Mesendoderm (in vitro differentiated cells): ENCODE results near the gene ANGPTL8.

Experiments
- DNase-seq: peaks from one replicate; pipeline ENCODE4 v3.0.0; 2013
- H2AK5ac ChIP-seq: 2 replicates; pipeline ENCODE4 v1.6.1; 2013; ENCODE audit warnings: low read length, inconsistent platforms
- H2BK120ac ChIP-seq: 2 replicates; pipeline ENCODE4 v1.6.1; 2013; ENCODE audit warnings: low read depth, mild to moderate bottlenecking, low read length, moderate library complexity, mixed read lengths
- H2BK15ac ChIP-seq: replicated peaks from 2 replicates; pipeline ENCODE4 v1.6.1; 2013; ENCODE audit warnings: low read depth, mild to moderate bottlenecking, moderate library complexity
- H2BK5ac ChIP-seq: 2 replicates; pipeline ENCODE4 v1.6.1; 2013; ENCODE audit warnings: low read length, inconsistent platforms
- H3K18ac ChIP-seq: 2 replicates; pipeline ENCODE4 v1.6.1; 2013; ENCODE audit warnings: mild to moderate bottlenecking, low read length, mixed read lengths
- H3K23ac ChIP-seq: one replicate; pipeline ENCODE4 v1.6.1; 2013; ENCODE audit warnings: low read length
- H3K27ac ChIP-seq: 2 replicates; pipeline ENCODE4 v1.5.1; 2013; ENCODE audit warnings: low read depth, mild to moderate bottlenecking, inconsistent platforms, low read length, moderate library complexity
- H3K27me3 ChIP-seq: 2 replicates; pipeline ENCODE4 v1.6.1; 2013; ENCODE audit warnings: low read length, control low read depth, mild to moderate bottlenecking, inconsistent platforms; ENCODE audit not compliant: insufficient read depth, poor library complexity
- H3K36me3 ChIP-seq: 2 replicates; pipeline ENCODE4 v1.6.1; 2013; ENCODE audit warnings: low read length, inconsistent platforms; ENCODE audit not compliant: control insufficient read depth, insufficient read depth
- H3K4ac ChIP-seq: one replicate; pipeline ENCODE4 v1.6.1; 2013; ENCODE audit warnings: low read depth, mild to moderate bottlenecking, low read length, moderate library complexity
- H3K4me1 ChIP-seq: 2 replicates; pipeline ENCODE4 v1.6.1; 2013; ENCODE audit warnings: low read depth, low read length, inconsistent platforms; ENCODE audit not compliant: control insufficient read depth
- H3K4me2 ChIP-seq: 2 replicates; pipeline ENCODE4 v1.6.1; 2013; ENCODE audit warnings: low read length
- H3K4me3 ChIP-seq: 2 replicates; pipeline ENCODE4 v1.5.1; 2013; ENCODE audit warnings: mild to moderate bottlenecking, low read length
- H3K56ac ChIP-seq: one replicate; pipeline ENCODE4 v1.6.1; 2013; ENCODE audit warnings: low read length
- H3K79me1 ChIP-seq: 2 replicates; pipeline ENCODE4 v1.6.1; 2013; ENCODE audit warnings: low read length, inconsistent platforms
- H3K79me2 ChIP-seq: 2 replicates; pipeline ENCODE4 v1.6.1; 2013; ENCODE audit warnings: mild to moderate bottlenecking, low read length; ENCODE audit not compliant: control insufficient read depth, insufficient read depth
- H3K9ac ChIP-seq: 2 replicates; pipeline ENCODE4 v1.6.1; 2013; ENCODE audit warnings: low read length, inconsistent platforms
- H4K5ac ChIP-seq: one replicate; pipeline ENCODE4 v1.6.1; 2013; ENCODE audit warnings: low read length
- H4K8ac ChIP-seq: one replicate; pipeline ENCODE4 v1.6.1; 2013; ENCODE audit warnings: low read depth, mild to moderate bottlenecking, control low read depth, low read length, moderate library complexity
- WGBS: extraction: QIAGEN DNeasy Blood & Tissue Kit; methylation state at CpG from one replicate; pipeline ENCODE4 v1.1.7; 2013; ENCODE audit warnings: low lambda C conversion rate, missing lambda C conversion rate; ENCODE audit not compliant: insufficient coverage; ENCODE audit errors: extremely low coverage; 5-methylcytosine and 5-hydroxymethylcytosine counted together

Gene ANGPTL8

DNA sequence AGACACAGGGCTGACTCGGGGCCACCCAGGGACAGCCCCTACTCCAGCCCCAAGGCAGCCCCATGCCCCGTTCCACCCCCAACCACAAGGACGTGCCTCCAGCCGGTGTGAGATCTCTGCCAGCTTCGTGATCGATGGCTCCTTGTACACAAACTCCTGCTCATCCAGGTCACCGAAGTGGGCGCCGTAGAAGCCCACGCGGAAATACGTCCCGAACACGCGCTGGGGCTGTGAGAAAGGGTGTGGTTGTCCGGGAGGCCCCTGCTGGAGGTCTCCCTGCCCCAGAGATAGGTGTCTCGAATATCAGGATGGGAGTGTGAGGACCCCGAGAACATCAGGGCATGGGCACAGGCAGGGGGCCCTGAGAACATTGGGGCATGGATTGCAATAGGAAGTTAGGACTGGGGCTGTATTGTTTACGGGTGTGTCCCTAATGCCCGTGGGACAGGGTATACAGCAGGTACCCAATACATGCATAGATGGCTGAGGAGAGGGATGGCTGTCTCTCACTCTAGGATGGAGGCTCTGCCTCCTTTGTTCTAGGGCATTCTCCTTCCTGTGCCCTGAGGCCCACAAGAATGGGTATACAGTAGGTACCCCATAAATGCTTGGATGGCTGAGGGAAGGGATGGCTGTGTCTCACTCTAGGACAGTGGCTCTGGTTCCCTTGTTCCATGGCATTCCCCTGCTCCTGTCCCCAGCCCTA, 36.8 kb upstream of the ANGPTL8 start:
- H3K18ac ChIP-seq = no peak overlapping the region
- no peaks in the 10 kb centered on the region for H3K36me3 ChIP-seq
- no peak overlapping the region for H3K27ac ChIP-seq
- H3K9ac ChIP-seq = no peak overlapping the region
- no peak overlapping the region for H3K4me2 ChIP-seq
- H2BK15ac ChIP-seq = no peak overlapping the region
- no peak overlapping the region for H4K5ac ChIP-seq
- no peak overlapping the region for H3K23ac ChIP-seq
- no peaks in the 10 kb centered on the region for H3K27me3 ChIP-seq
- H3K4ac ChIP-seq = no peak overlapping the region
- no peak overlapping the region for H3K4me3 ChIP-seq
- H2BK5ac ChIP-seq = no peak overlapping the region
- no peaks in the 10 kb centered on the region for H3K79me1 ChIP-seq
- H2AK5ac ChIP-seq = no peak overlapping the region
- no peak overlapping the region for H4K8ac ChIP-seq
- H2BK120ac ChIP-seq = no peak overlapping the region
- no peak for DNase-seq
- H3K4me1 ChIP-seq = no peaks in the 10 kb centered on the region
- no peaks in the 10 kb centered on the region for H3K79me2 ChIP-seq
- H3K56ac ChIP-seq = no peak overlapping the region
- WGBS = no CpG with 5 or more reads among the region's 20 CpGs

DNA sequence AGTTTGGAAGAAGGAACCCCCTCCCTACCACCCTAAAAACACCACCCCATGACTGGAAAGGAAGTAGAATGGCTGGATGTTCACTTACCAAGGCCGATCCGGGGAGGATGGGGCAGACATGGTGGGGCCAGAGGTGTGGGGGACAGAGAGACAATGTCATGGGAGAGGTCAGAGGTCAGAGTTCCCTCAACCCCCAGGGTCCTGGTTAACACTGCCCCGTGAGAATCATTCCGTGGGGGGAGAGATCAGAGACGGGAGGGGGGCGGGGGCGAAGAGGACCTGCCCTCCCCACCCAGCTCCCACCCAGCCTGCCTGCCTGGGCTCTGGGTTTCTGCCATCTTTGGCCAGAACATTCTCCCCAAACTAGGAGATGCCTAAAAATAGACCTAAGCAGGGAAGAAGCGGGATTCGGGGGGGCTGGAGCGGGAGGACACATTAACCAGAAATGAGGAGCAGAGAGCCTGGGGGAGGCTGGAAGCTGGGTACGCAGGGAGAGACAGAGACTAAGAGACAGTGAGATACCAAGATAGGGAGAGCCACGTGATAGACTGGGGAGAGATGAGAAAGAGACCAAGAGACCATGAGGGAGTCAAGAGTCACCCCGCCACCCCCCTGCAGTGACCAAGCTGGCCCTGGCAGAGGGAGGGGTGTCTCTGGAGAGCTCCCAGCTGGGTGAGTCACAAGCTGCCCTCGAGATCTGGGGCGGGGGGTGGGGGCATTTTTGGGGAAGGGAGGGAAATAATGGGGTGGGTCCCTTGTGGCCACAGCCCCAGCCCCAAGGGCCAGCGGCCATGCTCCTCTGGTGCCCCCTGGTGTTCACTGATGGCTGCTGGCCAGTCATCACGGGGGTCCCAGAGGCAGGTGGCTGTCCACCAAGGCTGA, 36.0 kb upstream of the ANGPTL8 start:
- peak overlapping the region; percentile 21 for H3K18ac ChIP-seq
- H3K4me3 ChIP-seq = no peak overlapping the region
- no peaks in the 10 kb centered on the region for H3K4me1 ChIP-seq
- no peak overlapping the region for H3K23ac ChIP-seq
- peak; percentile 68 for DNase-seq
- no peak overlapping the region for H3K27ac ChIP-seq
- H4K8ac ChIP-seq = no peak overlapping the region
- H3K79me1 ChIP-seq = no peaks in the 10 kb centered on the region
- H3K56ac ChIP-seq = peak overlapping the region; percentile 64
- H3K79me2 ChIP-seq = no peaks in the 10 kb centered on the region
- H3K36me3 ChIP-seq = no peaks in the 10 kb centered on the region
- H3K4ac ChIP-seq = no peak overlapping the region
- no peak overlapping the region for H2BK15ac ChIP-seq
- H2BK5ac ChIP-seq = no peak overlapping the region
- H2BK120ac ChIP-seq = no peak overlapping the region
- no CpG with 5 or more reads among the region's 17 CpGs for WGBS
- H2AK5ac ChIP-seq = no peak overlapping the region
- H4K5ac ChIP-seq = no peak overlapping the region
- no peak overlapping the region for H3K9ac ChIP-seq
- H3K4me2 ChIP-seq = no peak overlapping the region
- H3K27me3 ChIP-seq = no peaks in the 10 kb centered on the region

DNA sequence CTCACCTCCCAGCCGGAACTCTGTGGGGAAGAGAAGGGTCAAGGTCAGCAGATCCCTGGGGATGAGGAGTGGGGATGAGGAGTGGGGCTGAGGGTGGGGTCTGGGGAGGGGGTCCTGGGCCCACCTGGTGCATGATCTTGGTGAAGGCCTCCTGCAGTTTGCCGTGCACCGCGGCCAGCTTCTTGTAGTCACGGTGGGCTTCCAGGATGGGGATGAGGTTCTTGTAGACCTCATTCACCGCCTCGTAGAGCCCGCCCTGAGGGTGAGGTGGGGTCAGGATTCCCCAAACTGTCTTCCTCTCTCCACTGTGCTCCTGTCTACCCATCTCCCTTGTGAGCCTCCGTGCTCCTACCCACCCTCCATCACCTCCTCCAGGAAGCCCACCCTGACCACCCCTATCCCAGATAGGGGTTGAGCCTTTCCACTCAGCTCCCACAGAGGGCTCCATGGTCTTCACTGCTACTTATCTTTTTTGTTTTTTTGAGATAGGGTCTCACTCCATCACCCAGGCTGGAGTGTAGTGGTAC, 35.3 kb upstream of the ANGPTL8 start:
- Histone ChIP-seq H3K4me2 (no peak overlapping the region), H3K79me2 (no peaks in the 10 kb centered on the region), H4K8ac (no peak overlapping the region), H3K9ac (no peak overlapping the region), H3K4ac (no peak overlapping the region), H2BK120ac (no peak overlapping the region), H4K5ac (no peak overlapping the region), H2AK5ac (no peak overlapping the region), H3K4me3 (no peak overlapping the region), H3K27me3 (no peaks in the 10 kb centered on the region), H3K23ac (no peak overlapping the region), H3K56ac (no peak overlapping the region), H3K79me1 (no peaks in the 10 kb centered on the region), H3K4me1 (no peaks in the 10 kb centered on the region), H3K27ac (no peak overlapping the region), H2BK5ac (no peak overlapping the region), H2BK15ac (no peak overlapping the region), H3K36me3 (peaks cover 1% of the 10 kb centered on the region), H3K18ac (no peak overlapping the region)
- DNase-seq = no peak
- WGBS = no CpG with 5 or more reads among the region's 9 CpGs

DNA sequence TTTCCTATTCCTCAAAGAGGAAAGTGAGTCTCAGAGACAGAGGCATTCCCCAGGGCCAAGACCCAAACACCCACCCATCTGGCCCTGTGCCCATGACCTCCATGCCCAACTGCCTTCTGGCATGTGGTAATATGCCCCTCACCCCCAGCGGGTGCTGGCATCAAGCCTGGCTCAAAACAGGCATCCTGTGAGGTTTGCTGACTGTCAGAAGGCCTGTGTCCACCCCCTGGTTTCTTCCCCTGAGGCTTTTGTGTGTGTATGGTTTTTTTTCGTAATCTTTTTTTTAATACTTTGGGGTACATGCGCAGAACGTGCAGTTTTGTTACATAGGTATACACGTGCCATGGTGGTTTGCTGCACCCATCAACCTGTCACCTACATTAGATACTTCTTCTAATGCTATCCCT, 34.5 kb upstream of the ANGPTL8 start:
- no peak overlapping the region for H2BK5ac ChIP-seq
- H4K5ac ChIP-seq = no peak overlapping the region
- no peak overlapping the region for H2BK15ac ChIP-seq
- no peak overlapping the region for H3K4me2 ChIP-seq
- no peak for DNase-seq
- no peaks in the 10 kb centered on the region for H3K79me1 ChIP-seq
- peaks cover 1% of the 10 kb centered on the region for H3K36me3 ChIP-seq
- H2AK5ac ChIP-seq = no peak overlapping the region
- no peak overlapping the region for H3K18ac ChIP-seq
- no peak overlapping the region for H3K9ac ChIP-seq
- no peak overlapping the region for H4K8ac ChIP-seq
- no peak overlapping the region for H3K4me3 ChIP-seq
- H3K27me3 ChIP-seq = no peaks in the 10 kb centered on the region
- no peak overlapping the region for H3K27ac ChIP-seq
- H3K4ac ChIP-seq = no peak overlapping the region
- H3K23ac ChIP-seq = no peak overlapping the region
- H2BK120ac ChIP-seq = no peak overlapping the region
- H3K79me2 ChIP-seq = no peaks in the 10 kb centered on the region
- H3K56ac ChIP-seq = no peak overlapping the region
- no peaks in the 10 kb centered on the region for H3K4me1 ChIP-seq
- no CpG with 5 or more reads among the region's 5 CpGs for WGBS

DNA sequence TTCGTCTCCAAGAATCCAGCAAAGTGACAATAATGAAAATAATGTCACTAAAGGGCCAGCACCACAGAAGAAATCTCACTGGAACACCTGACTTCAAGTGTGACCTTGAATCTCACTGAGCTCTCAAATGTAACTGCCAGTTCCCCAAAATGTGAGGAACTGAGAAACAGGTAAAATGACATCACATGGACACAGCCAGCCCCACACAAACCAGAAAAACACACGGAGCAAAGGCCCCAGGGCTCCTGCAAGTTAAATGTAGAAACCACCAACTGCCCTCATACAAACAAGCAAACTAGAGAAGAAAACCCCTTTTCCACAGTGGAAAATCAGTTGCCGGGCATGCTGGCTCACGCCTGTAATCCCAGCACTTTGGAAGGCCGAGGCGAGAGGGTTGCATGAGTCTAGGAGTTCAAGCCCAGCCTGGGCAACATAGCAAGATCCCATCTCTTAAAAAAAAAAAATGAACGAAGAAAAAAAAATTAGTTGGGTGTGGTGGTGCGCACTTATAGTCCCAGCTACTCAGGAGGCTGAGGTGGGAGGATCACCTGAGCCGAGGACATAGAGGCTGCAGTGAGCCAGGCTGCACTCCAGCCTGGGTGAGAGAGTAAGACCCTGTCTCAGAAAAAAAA, 33.4 kb upstream of the ANGPTL8 start:
- no CpG with 5 or more reads among the region's 9 CpGs for WGBS
- Histone ChIP-seq H3K36me3 (peaks cover 1% of the 10 kb centered on the region), H2BK15ac (no peak overlapping the region), H3K9ac (no peak overlapping the region), H3K27me3 (no peaks in the 10 kb centered on the region), H4K8ac (no peak overlapping the region), H3K18ac (no peak overlapping the region), H3K4me3 (no peak overlapping the region), H3K56ac (no peak overlapping the region), H3K4me1 (no peaks in the 10 kb centered on the region), H3K23ac (no peak overlapping the region), H2AK5ac (no peak overlapping the region), H3K79me2 (no peaks in the 10 kb centered on the region), H3K4ac (no peak overlapping the region), H3K4me2 (no peak overlapping the region), H2BK5ac (no peak overlapping the region), H2BK120ac (no peak overlapping the region), H4K5ac (no peak overlapping the region), H3K79me1 (no peaks in the 10 kb centered on the region), H3K27ac (no peak overlapping the region)
- DNase-seq = no peak
